ENCODE data around the gene ZNF625.
"Not testable (repeated sequence)": the region's sequence is repeated elsewhere in the genome, so short reads cannot be mapped to it uniquely, and the experiment has no call there.

The ZNF625 gene

DNA sequence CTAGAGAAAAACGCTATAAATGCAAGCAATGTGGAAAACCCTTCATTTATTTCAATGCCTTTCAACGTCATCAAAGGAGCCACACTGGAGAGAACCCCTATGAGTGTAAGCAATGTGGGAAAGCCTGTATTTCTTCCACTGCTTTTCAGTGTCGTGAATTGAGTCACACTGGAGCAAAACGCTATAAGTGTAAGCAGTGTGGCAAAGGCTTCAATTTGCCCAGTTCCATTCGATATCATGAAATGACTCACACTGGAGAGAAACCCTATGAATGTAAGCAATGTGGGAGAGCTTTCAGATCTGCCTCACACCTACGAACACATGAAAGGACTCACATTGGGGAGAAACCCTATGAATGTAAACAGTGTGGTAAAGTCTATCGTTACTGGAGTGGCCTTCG lies 43.8 kb downstream of the ZNF625 start:
- no peak overlapping the region for H3K4me3 Mint-ChIP-seq
- H3K27ac Mint-ChIP-seq = no peak overlapping the region
- DNase-seq = no peak
- peaks cover 51% of the 10 kb centered on the region for H3K9me3 Mint-ChIP-seq
- H3K4me1 Mint-ChIP-seq = no peaks in the 10 kb centered on the region
- no peaks in the 10 kb centered on the region for H3K27me3 Mint-ChIP-seq
- CTCF ChIA-PET = no interaction called here
- H3K36me3 Mint-ChIP-seq = peaks cover 38% of the 10 kb centered on the region

DNA sequence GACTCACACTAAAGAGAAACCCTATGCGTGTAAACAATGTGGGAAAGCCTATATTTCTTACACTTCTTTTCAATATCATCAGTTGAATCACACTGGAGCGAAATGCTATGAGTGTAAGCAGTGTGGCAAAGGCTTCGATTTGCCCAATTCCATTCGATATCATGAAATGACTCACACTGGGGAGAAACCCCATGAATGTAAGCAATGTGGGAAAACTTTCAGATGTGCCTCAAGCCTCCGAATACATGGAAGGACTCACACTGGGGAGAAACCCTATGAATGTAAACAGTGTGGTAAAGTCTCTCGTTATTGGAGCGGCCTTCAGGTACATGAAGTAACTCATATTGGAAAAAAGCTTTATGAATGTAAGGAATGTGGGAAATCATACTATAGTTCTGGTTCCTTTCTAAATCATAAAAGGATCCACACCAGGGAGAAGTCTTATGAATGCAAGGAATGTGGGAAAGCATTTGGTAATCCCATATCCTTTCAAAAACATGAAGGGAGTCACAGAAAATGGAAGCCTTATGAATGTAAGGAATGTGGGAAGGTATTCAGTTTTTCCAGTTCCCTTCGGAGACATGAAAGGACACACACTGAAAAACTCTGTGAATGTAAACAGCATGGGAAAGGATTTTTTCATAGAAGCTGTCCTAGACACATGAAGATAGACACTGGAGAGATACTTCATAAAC lies 44.4 kb downstream of the ZNF625 start:
- H3K4me3 Mint-ChIP-seq = no peak overlapping the region
- H3K27ac Mint-ChIP-seq = no peak overlapping the region
- peaks cover 52% of the 10 kb centered on the region for H3K9me3 Mint-ChIP-seq
- DNase-seq = no peak
- H3K4me1 Mint-ChIP-seq = no peaks in the 10 kb centered on the region
- H3K27me3 Mint-ChIP-seq = no peaks in the 10 kb centered on the region
- CTCF ChIA-PET = no interaction called here
- H3K36me3 Mint-ChIP-seq = peaks cover 38% of the 10 kb centered on the region

DNA sequence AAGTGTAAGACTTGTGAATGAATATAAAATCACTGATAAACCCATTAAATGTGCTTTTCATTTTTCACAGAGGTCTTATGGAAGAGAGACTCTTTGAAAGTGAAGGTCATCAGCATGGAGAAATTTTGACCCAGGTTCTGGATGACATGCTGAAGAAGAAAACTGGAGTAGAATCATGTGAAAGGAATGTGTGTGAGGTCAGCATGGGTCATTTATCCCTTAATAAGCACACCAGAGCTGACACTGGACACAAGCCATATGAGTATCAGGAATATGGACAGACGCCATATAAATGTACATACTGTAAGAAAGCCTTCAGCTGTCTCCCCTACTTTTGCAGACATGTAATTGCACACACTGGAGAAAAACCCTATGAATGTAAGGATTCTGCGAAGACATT lies 45.4 kb downstream of the ZNF625 start:
- Mint-ChIP-seq H3K27me3 (no peaks in the 10 kb centered on the region), H3K9me3 (peaks cover 52% of the 10 kb centered on the region), H3K4me1 (no peaks in the 10 kb centered on the region), H3K36me3 (peaks cover 35% of the 10 kb centered on the region), H3K4me3 (no peak overlapping the region), H3K27ac (no peak overlapping the region)
- CTCF ChIA-PET = no interaction called here
- no peak for DNase-seq

- H3K27me3 Mint-ChIP-seq, H3K4me3 Mint-ChIP-seq, H3K27ac Mint-ChIP-seq, H3K36me3 Mint-ChIP-seq, DNase-seq, H3K4me1 Mint-ChIP-seq, CTCF ChIA-PET: not testable (repeated sequence)
- peaks cover 39% of the 10 kb centered on the region for H3K9me3 Mint-ChIP-seq
These were observed 52.6 kb downstream of the ZNF625 start for GRCh38 chr19:12103909-12104308.

DNA sequence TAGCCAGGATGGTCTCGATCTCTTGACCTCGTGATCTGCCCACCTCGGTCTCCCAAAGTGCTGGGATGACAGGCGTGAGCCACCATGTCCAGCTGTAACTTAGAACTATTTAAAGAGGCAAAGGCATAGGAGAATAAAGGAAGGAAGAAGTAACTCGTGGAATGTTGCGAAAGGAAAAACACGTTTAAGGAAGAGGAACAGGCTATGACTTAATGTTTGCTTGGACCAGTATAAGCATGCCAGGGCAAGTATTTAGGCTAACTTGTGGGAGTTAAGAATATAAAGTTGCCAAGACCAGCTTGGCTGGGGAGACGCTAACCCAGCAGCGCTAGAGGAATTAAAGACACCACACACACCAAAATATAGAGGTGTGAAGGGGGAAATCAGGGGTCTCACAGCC lies 58.5 kb downstream of the ZNF625 start:
- no peak overlapping the region for H3K4me3 Mint-ChIP-seq
- peaks cover 9% of the 10 kb centered on the region for H3K4me1 Mint-ChIP-seq
- CTCF ChIA-PET = no interaction called here

GRCh38 chr19:12095111-12095790 lies 61.3 kb downstream of the ZNF625 start:
- H3K4me1 Mint-ChIP-seq = peaks cover 21% of the 10 kb centered on the region
- CTCF ChIA-PET = interaction anchor here (1.2 kb wide), 1 partner anchor 10 kb away, joined by 3 read pairs; no protein-coding TSS in a partner anchor
- peaks cover 13% of the 10 kb centered on the region for H3K27me3 Mint-ChIP-seq
- peaks cover 39% of the 10 kb centered on the region for H3K9me3 Mint-ChIP-seq
- no peak for DNase-seq
- H3K36me3 Mint-ChIP-seq = peaks cover 14% of the 10 kb centered on the region
- no peak overlapping the region for H3K4me3 Mint-ChIP-seq
- H3K27ac Mint-ChIP-seq = no peak overlapping the region

More for the DNA sequence above, 58.5 kb downstream of the ZNF625 start:
- DNase-seq = no peak
- Mint-ChIP-seq H3K9me3 (peaks cover 45% of the 10 kb centered on the region), H3K27ac (no peak overlapping the region), H3K36me3 (peaks cover 12% of the 10 kb centered on the region), H3K27me3 (no peaks in the 10 kb centered on the region)
